Astrocyte of the cerebellum (primary cell): ENCODE results near the gene CMTR2.

Source experiments
- DNase-seq: peaks from one replicate; pipeline ENCODE4 v3.0.0-alpha.2; 2011; ENCODE audit warnings: low read depth
- H3K4me3 ChIP-seq: 2 replicates; pipeline ENCODE4 v1.5.1; 2011; ENCODE audit warnings: mild to moderate bottlenecking, low read depth, low read length, moderate library complexity
- in situ Hi-C: cut with HindIII; loops from 2 replicates; pipeline ENCODE4 v1.10.0; 2017; ENCODE audit warnings: low sequenced_read_pairs
- TF ChIP-seq, protein P1 (sequence below): IDR thresholded peaks from 2 replicates; pipeline ENCODE4 v1.5.1; 2012; ENCODE audit warnings: low read length, low read depth, moderate library complexity, mild to moderate bottlenecking; ENCODE audit errors: missing control alignments

CMTR2 gene

DNA sequence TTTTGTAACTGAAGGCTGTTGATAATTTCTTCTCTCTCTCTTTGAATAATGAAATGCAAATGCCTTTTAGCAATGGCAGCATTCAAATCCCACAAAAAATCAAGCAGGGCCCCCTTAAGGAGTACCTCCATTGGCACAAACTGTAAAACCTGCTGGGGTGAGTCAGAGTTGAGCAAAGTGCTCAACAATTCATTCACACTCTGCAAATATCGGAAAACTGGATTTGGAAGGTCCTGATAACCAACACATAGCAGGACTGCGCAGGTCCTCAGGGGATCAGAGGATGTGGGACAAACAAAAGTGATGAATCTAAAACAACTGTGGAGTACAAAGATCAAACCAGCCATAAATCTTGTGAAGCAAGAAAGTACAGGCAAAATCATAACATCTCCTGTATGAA is 5.6 kb downstream of the CMTR2 start:
- in situ Hi-C loops: no loop called here
- TF ChIP-seq, protein P1, sequence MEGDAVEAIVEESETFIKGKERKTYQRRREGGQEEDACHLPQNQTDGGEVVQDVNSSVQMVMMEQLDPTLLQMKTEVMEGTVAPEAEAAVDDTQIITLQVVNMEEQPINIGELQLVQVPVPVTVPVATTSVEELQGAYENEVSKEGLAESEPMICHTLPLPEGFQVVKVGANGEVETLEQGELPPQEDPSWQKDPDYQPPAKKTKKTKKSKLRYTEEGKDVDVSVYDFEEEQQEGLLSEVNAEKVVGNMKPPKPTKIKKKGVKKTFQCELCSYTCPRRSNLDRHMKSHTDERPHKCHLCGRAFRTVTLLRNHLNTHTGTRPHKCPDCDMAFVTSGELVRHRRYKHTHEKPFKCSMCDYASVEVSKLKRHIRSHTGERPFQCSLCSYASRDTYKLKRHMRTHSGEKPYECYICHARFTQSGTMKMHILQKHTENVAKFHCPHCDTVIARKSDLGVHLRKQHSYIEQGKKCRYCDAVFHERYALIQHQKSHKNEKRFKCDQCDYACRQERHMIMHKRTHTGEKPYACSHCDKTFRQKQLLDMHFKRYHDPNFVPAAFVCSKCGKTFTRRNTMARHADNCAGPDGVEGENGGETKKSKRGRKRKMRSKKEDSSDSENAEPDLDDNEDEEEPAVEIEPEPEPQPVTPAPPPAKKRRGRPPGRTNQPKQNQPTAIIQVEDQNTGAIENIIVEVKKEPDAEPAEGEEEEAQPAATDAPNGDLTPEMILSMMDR: no peak
- DNase-seq: no peak
- no peak overlapping the region for H3K4me3 ChIP-seq

DNA sequence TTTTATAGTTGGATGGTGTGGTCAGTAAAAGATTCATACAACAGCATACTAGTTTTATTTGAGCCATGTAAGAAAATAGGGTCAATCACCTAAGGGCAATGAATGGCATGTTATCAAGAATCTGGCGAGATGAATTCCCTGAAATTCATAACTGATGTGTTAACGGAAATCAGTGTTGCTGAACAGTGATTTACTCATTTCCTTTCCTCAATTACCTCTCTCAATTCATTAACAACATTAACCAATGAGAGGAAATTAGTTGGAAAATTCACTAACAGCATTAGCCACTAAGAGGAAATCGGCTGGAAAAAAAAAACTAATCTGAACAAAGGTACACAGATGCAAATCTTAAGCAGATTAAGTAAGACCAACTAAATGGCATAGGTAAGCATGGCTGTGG is 6.3 kb downstream of the CMTR2 start:
- in situ Hi-C loops: no loop called here
- TF ChIP-seq, protein P1: no peak
- no peak overlapping the region for H3K4me3 ChIP-seq
- DNase-seq: no peak

DNA sequence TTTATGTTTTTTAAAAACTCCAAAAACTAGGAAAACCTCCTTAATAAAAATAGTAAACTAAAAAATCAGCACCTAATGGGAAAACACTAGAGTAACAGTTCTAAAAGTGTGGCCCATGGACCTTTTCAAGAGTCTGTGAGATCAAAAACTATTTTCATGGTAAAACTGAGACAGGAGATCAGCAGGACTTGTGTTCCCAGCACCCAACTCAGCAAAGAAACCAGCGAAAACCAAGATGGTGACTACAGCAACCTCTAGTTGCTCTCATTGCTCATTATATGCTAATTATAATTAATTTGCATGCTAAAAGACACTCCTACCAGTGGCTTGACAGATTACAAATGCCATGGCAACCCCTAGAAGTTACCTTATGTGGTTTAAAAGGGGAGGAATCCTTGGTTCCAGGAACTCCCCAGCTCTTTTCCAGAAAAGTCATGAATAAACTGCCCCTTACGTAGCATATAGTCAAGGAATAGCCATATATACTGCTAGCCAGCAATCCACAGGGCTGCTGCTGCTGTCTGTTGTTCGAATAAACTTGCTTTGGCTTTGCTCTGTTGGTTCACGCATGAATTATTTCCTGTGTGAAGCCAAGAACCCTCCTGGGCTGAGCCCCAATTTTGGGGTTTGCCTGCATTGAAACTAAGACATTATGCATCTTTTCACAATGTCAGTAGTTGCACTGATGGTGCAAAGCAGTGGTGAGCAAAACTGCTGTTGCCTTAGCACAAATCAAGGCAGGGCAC is 12.4 kb downstream of the CMTR2 start:
- H3K4me3 ChIP-seq: no peak overlapping the region
- no peak for DNase-seq
- in situ Hi-C loops: no loop called here
- TF ChIP-seq, protein P1: no peak

DNA sequence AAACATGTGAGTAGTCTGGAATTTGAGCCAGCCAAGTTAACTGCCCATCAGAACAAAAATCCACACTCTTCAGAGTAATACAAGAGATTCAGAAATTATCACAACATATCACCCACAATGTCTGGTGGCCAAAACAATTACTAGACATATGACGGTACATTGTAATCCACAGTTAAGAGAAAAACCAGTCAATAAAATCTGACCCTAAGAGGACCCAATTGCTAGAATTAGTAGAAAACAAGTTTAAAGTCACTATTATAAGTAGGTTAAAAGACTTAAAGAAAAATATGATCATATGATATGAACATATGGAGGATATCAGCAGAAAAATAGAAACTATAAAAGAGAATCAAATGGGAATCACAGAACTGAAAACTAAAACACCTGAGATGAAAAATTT is 15.8 kb downstream of the CMTR2 start:
- TF ChIP-seq, protein P1: no peak
- in situ Hi-C loops: no loop called here
- DNase-seq: no peak
- H3K4me3 ChIP-seq: no peak overlapping the region

DNA sequence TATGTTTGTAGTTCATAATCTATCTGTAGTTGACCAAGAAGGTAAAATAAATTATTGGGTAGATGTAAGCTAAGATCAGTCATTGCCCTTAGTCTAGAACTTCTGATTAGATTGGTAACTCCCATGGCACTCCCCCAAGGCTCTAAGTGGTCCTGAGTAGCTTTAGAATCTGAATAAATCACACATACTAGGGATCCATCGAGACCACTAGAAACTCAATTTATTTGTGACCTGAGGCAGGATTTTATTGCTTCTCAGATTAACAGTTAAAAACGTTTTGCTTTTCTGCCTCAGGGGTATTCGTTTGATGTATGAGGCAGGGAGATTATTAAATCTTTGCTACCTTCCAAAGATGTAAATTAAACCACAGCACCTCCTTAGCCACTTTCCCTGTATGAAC is 24.9 kb downstream of the CMTR2 start:
- TF ChIP-seq, protein P1: no peak
- DNase-seq: no peak
- in situ Hi-C loops: no loop called here

DNA sequence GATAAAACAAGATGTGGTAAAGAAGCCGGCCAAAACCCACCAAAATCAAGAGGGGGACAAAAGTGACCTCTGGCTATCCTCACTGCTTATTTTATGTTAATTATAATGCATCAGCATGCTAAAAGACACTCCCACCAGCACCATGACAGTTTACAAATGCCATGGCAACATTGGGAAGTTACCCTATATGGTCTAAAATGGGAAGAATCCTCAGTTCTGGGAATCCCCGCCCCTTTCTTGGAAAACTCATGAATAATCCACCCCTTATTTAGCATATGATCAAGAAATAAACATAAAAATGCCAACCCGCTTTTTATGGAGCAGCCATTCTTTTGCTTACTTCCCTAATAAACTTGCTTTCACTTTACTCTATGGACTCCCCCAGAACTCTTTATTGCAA is 25.6 kb downstream of the CMTR2 start:
- no peak overlapping the region for H3K4me3 ChIP-seq
- TF ChIP-seq, protein P1: no peak
- DNase-seq: no peak
- in situ Hi-C loops: no loop called here

More for the DNA sequence above, 24.9 kb downstream of the CMTR2 start:
- H3K4me3 ChIP-seq: no peak overlapping the region
